T-helper 17 cell (primary cell): Measurements from ENCODE around the gene SKI. TPM values are rescaled to one million over a fixed set of nuclear protein-coding genes. Genes with fewer than 3 reads are reported as not detected.
A peak's percentile ranks its signal among the peaks of the same experiment; 100 is the strongest.

Experiments used
- ATAC-seq: fragments of 150-1000 bp; cut with Tn5 transposase; 2 replicates; pipeline ENCODE4 v1.10.0; 2021; ENCODE audit warnings: mild to moderate bottlenecking, moderate library complexity
- DNase-seq, 3 donors: peaks; one replicate each; pipeline versions ENCODE4 v3.0.0 to v3.0.0-alpha.2; 2020 to 2021
- H3K9me3 ChIP-seq: one replicate; pipeline ENCODE4 v1.7.0; 2013; ENCODE audit warnings: low read length, mild to moderate bottlenecking; ENCODE audit not compliant: control insufficient read depth, poor library complexity, severe bottlenecking
- H3K27ac Mint-ChIP-seq: one replicate; pipeline ENCODE4 v1.8.0; 2022; ENCODE audit warnings: mild to moderate bottlenecking, moderate library complexity, mixed read lengths
- H3K27me3 Mint-ChIP-seq: one replicate; pipeline ENCODE4 v1.8.0; 2022; ENCODE audit warnings: mixed read lengths
- H3K36me3 Mint-ChIP-seq: one replicate; pipeline ENCODE4 v1.8.0; 2022; ENCODE audit warnings: low read depth, mixed read lengths
- H3K4me1 Mint-ChIP-seq: one replicate; pipeline ENCODE4 v1.8.0; 2022; ENCODE audit warnings: mild to moderate bottlenecking, mixed read lengths
- H3K4me3 Mint-ChIP-seq: one replicate; pipeline ENCODE4 v1.8.0; 2022; ENCODE audit warnings: mild to moderate bottlenecking, moderate library complexity, mixed read lengths
- total RNA-seq, 4 donors: library from RNA in 2 of 4; stranded (reverse) in 2 of 4; gene quantifications; one replicate each; pipeline ENCODE4 v1.2.3 and lab custom pipeline; 2022 to 2026

SKI gene
- total RNA-seq, 2 donors from 2014 or later = 183 to 215 TPM

GRCh38 chr1:2283371-2283990 lies 55.4 kb downstream of the SKI start:
- Mint-ChIP-seq H3K27ac (peak overlapping the region; percentile 45), H3K27me3 (no peaks in the 10 kb centered on the region), H3K4me3 (no peak overlapping the region), H3K4me1 (peaks cover 26% of the 10 kb centered on the region), H3K36me3 (no peaks in the 10 kb centered on the region)
- H3K9me3 ChIP-seq = no peaks in the 10 kb centered on the region
- ATAC-seq (no peak), DNase-seq (no peak)

GRCh38 chr1:2283991-2284895 lies 56.1 kb downstream of the SKI start:
- no peaks in the 10 kb centered on the region for H3K9me3 ChIP-seq
- peak overlapping the region; percentile 45 for H3K27ac Mint-ChIP-seq
- ATAC-seq (no peak), DNase-seq (no peak)
- no peaks in the 10 kb centered on the region for H3K27me3 Mint-ChIP-seq
- peaks cover 28% of the 10 kb centered on the region for H3K4me1 Mint-ChIP-seq
- H3K4me3 Mint-ChIP-seq = peak overlapping the region; percentile 60
- H3K36me3 Mint-ChIP-seq = no peaks in the 10 kb centered on the region

- ATAC-seq (no peak), DNase-seq (no peak)
- H3K9me3 ChIP-seq = no peaks in the 10 kb centered on the region
- Mint-ChIP-seq H3K4me1 (peaks cover 27% of the 10 kb centered on the region), H3K36me3 (no peaks in the 10 kb centered on the region), H3K27ac (no peak overlapping the region), H3K4me3 (no peak overlapping the region), H3K27me3 (no peaks in the 10 kb centered on the region)
Measured at GRCh38 chr1:2284932-2285331, 56.8 kb downstream of the SKI start.

GRCh38 chr1:2286923-2287322 lies 58.8 kb downstream of the SKI start:
- peaks cover 45% of the 10 kb centered on the region for H3K4me1 Mint-ChIP-seq
- H3K36me3 Mint-ChIP-seq = no peaks in the 10 kb centered on the region
- H3K27ac Mint-ChIP-seq = peak overlapping the region; percentile 96
- DNase-seq (no peak), ATAC-seq (no peak)
- H3K9me3 ChIP-seq = no peaks in the 10 kb centered on the region
- H3K4me3 Mint-ChIP-seq = peak overlapping the region; percentile 76
- H3K27me3 Mint-ChIP-seq = no peaks in the 10 kb centered on the region

- no peaks in the 10 kb centered on the region for H3K9me3 ChIP-seq
- DNase-seq (no peak), ATAC-seq (no peak)
- Mint-ChIP-seq H3K4me3 (peak overlapping the region; percentile 75), H3K27ac (peak overlapping the region; percentile 96), H3K36me3 (no peaks in the 10 kb centered on the region), H3K4me1 (peaks cover 49% of the 10 kb centered on the region), H3K27me3 (no peaks in the 10 kb centered on the region)
Measured at GRCh38 chr1:2287649-2288048, 59.5 kb downstream of the SKI start.

- ATAC-seq = no peak
- peaks cover 51% of the 10 kb centered on the region for H3K4me1 Mint-ChIP-seq
Measured at GRCh38 chr1:2288311-2288710, 60.2 kb downstream of the SKI start.

GRCh38 chr1:2288816-2289536 lies 60.9 kb downstream of the SKI start:
- H3K4me1 Mint-ChIP-seq = peaks cover 54% of the 10 kb centered on the region

More at GRCh38 chr1:2288311-2288710, 60.2 kb downstream of the SKI start:
- H3K27ac Mint-ChIP-seq = peak overlapping the region; percentile 96
- no peaks in the 10 kb centered on the region for H3K27me3 Mint-ChIP-seq
- DNase-seq = no peak
- no peaks in the 10 kb centered on the region for H3K36me3 Mint-ChIP-seq
- no peaks in the 10 kb centered on the region for H3K9me3 ChIP-seq
- peak overlapping the region; percentile 75 for H3K4me3 Mint-ChIP-seq

GRCh38 chr1:2289607-2290006 lies 61.5 kb downstream of the SKI start:
- Mint-ChIP-seq H3K4me3 (peak overlapping the region; percentile 91), H3K4me1 (peaks cover 54% of the 10 kb centered on the region), H3K36me3 (peaks cover 2% of the 10 kb centered on the region), H3K27me3 (no peaks in the 10 kb centered on the region), H3K27ac (peak overlapping the region; percentile 96)
- ATAC-seq = no peak
- DNase-seq = no peak
- H3K9me3 ChIP-seq = no peaks in the 10 kb centered on the region

More at GRCh38 chr1:2288816-2289536, 60.9 kb downstream of the SKI start:
- no peaks in the 10 kb centered on the region for H3K9me3 ChIP-seq
- Mint-ChIP-seq H3K27ac (peak overlapping the region; percentile 96), H3K36me3 (peaks cover 2% of the 10 kb centered on the region), H3K4me3 (peak overlapping the region; percentile 75), H3K27me3 (no peaks in the 10 kb centered on the region)
- no peak for DNase-seq
- no peak for ATAC-seq

- Mint-ChIP-seq H3K4me3 (peak overlapping the region; percentile 91), H3K36me3 (peaks cover 2% of the 10 kb centered on the region), H3K27me3 (no peaks in the 10 kb centered on the region), H3K4me1 (peaks cover 58% of the 10 kb centered on the region), H3K27ac (peak overlapping the region; percentile 96)
- no peaks in the 10 kb centered on the region for H3K9me3 ChIP-seq
- ATAC-seq = peak; percentile 42
- DNase-seq = no peak
Measured at GRCh38 chr1:2290171-2290578, 62.1 kb downstream of the SKI start.

GRCh38 chr1:2290595-2291510 lies 62.7 kb downstream of the SKI start:
- peak; percentile 70 for ATAC-seq

GRCh38 chr1:2291577-2291976 lies 63.5 kb downstream of the SKI start:
- Mint-ChIP-seq H3K27ac (peak overlapping the region; percentile 96), H3K4me1 (peaks cover 60% of the 10 kb centered on the region), H3K36me3 (peaks cover 2% of the 10 kb centered on the region), H3K27me3 (no peaks in the 10 kb centered on the region), H3K4me3 (peak overlapping the region; percentile 91)
- ATAC-seq (no peak), DNase-seq (no peak)
- H3K9me3 ChIP-seq = no peaks in the 10 kb centered on the region

More at GRCh38 chr1:2290595-2291510, 62.7 kb downstream of the SKI start:
- Mint-ChIP-seq H3K4me1 (peaks cover 59% of the 10 kb centered on the region), H3K4me3 (peak overlapping the region; percentile 91), H3K27me3 (no peaks in the 10 kb centered on the region), H3K36me3 (peaks cover 2% of the 10 kb centered on the region), H3K27ac (peak overlapping the region; percentile 96)
- no peaks in the 10 kb centered on the region for H3K9me3 ChIP-seq
- peak; percentile 41 to 71 (median 53) for DNase-seq

- DNase-seq = no peak
- Mint-ChIP-seq H3K4me3 (peak overlapping the region; percentile 72), H3K27me3 (no peaks in the 10 kb centered on the region), H3K4me1 (peaks cover 62% of the 10 kb centered on the region), H3K36me3 (peaks cover 2% of the 10 kb centered on the region), H3K27ac (peak overlapping the region; percentile 96)
- H3K9me3 ChIP-seq = no peaks in the 10 kb centered on the region
- no peak for ATAC-seq
Measured at GRCh38 chr1:2292725-2293450, 64.8 kb downstream of the SKI start.
